IMR-90 (cell line): Measurements from ENCODE around the gene KRT27. TPM values are rescaled to one million over a fixed set of nuclear protein-coding genes. Genes with fewer than 3 reads are reported as not detected.

Experiments used
- ATAC-seq: fragments of 200-7000 bp; cut with Tn5 transposase; 2 replicates; pipeline ENCODE4 v1.9.1; 2020; ENCODE audit warnings: low read depth, mild to moderate bottlenecking, moderate library complexity
- BruUV-seq: library from RNA; stranded (reverse); fragments of 400-500 nt; replicated peaks from 2 replicates; lab custom pipeline; 2021; lab: Mats Ljungman, UMichigan
- CTCF ChIA-PET: fragments of 300-600 bp; formaldehyde crosslinking; extraction: SDS; loops from one replicate; lab custom pipeline; 2021; ENCODE audit warnings: antibody characterized with exemption; lab: Yijun Ruan, JAX
- POLR2A ChIA-PET: fragments of 300-600 bp; sonication (Branson Sonifier 250); formaldehyde crosslinking; loops from one replicate; lab custom pipeline; 2022; ENCODE audit warnings: antibody characterized with exemption; ENCODE audit not compliant: unreplicated experiment; lab: Charles Lee
- DNase-seq: peaks from one replicate; pipeline ENCODE4 v3.0.0; 2013
- H2AFZ ChIP-seq: replicated peaks from 2 replicates; pipeline ENCODE3; 2013; ENCODE audit warnings: low read length, mild to moderate bottlenecking; ENCODE audit not compliant: poor library complexity
- H2AK5ac ChIP-seq: 2 replicates; pipeline ENCODE4 v1.6.1; 2013; ENCODE audit warnings: low read depth, low read length, inconsistent platforms
- H2AK9ac ChIP-seq: replicated peaks from 2 replicates; pipeline ENCODE3; 2013; ENCODE audit warnings: mild to moderate bottlenecking, low read depth, low read length, moderate library complexity; ENCODE audit not compliant: poor library complexity
- H2BK120ac ChIP-seq: 2 replicates; pipeline ENCODE4 v1.6.1; 2013; ENCODE audit warnings: low read depth, low read length, inconsistent platforms
- H2BK15ac ChIP-seq: 3 replicates; pipeline ENCODE4 v1.6.1; 2013; ENCODE audit warnings: low read depth, low read length, inconsistent platforms
- H2BK20ac ChIP-seq: 2 replicates; pipeline ENCODE4 v1.6.1; 2013; ENCODE audit warnings: low read depth, mild to moderate bottlenecking, inconsistent platforms, low read length, moderate library complexity
- H2BK5ac ChIP-seq: 2 replicates; pipeline ENCODE4 v1.6.1; 2013; ENCODE audit warnings: mild to moderate bottlenecking, low read depth, low read length, inconsistent platforms; ENCODE audit not compliant: poor library complexity, severe bottlenecking
- H3K14ac ChIP-seq: replicated peaks from 2 replicates; pipeline ENCODE4 v1.6.1; 2013; ENCODE audit warnings: low read depth, low read length, inconsistent platforms
- H3K18ac ChIP-seq: 2 replicates; pipeline ENCODE4 v1.6.1; 2013; ENCODE audit warnings: low read depth, low read length, control low read depth
- H3K23ac ChIP-seq: 2 replicates; pipeline ENCODE4 v1.6.1; 2013; ENCODE audit warnings: low read depth, low read length, inconsistent platforms
- H3K27ac ChIP-seq: 2 replicates; pipeline ENCODE4 v1.5.1; 2013; ENCODE audit warnings: mild to moderate bottlenecking, control low read depth, low read length; ENCODE audit not compliant: insufficient read depth
- H3K27me3 ChIP-seq: 2 replicates; pipeline ENCODE4 v1.6.1; 2013; ENCODE audit warnings: low read length; ENCODE audit not compliant: control insufficient read depth, insufficient read depth
- H3K36me3 ChIP-seq: 2 replicates; pipeline ENCODE4 v1.6.1; 2013; ENCODE audit warnings: low read length, mixed read lengths; ENCODE audit not compliant: control insufficient read depth, insufficient read depth
- H3K4ac ChIP-seq: 2 replicates; pipeline ENCODE4 v1.6.1; 2013; ENCODE audit warnings: low read depth, low read length, inconsistent platforms
- H3K4me1 ChIP-seq: 2 replicates; pipeline ENCODE4 v1.6.1; 2013; ENCODE audit warnings: low read length, mixed read lengths; ENCODE audit not compliant: control insufficient read depth, insufficient read depth
- H3K4me2 ChIP-seq: 2 replicates; pipeline ENCODE4 v1.6.1; 2013; ENCODE audit warnings: low read depth, mild to moderate bottlenecking, control low read depth, low read length, moderate library complexity
- H3K4me3 ChIP-seq: 2 replicates; pipeline ENCODE4 v1.5.1; 2013; ENCODE audit warnings: low read depth, mild to moderate bottlenecking, control low read depth, low read length, moderate library complexity; ENCODE audit not compliant: insufficient read depth
- H3K56ac ChIP-seq: 2 replicates; pipeline ENCODE4 v1.6.1; 2013; ENCODE audit warnings: low read length, inconsistent platforms; ENCODE audit not compliant: insufficient read depth; ENCODE audit errors: extremely low read depth
- H3K79me1 ChIP-seq, 2 experiments: 2 replicates each; pipeline ENCODE4 v1.6.1; 2013; ENCODE audit warnings: low read length in 2 of 2, inconsistent platforms in 1 of 2, low read depth in 1 of 2
- H3K9ac ChIP-seq: 2 replicates; pipeline ENCODE4 v1.6.1; 2013; ENCODE audit warnings: low read depth, low read length, control low read depth
- H3K9me1 ChIP-seq: 2 replicates; pipeline ENCODE4 v1.6.1; 2013; ENCODE audit warnings: low read length, inconsistent platforms; ENCODE audit not compliant: insufficient read depth
- H3K9me3 ChIP-seq: 2 replicates; pipeline ENCODE4 v1.6.1; 2013; ENCODE audit warnings: low read length; ENCODE audit not compliant: control insufficient read depth, insufficient read depth
- H4K20me1 ChIP-seq: 2 replicates; pipeline ENCODE4 v1.6.1; 2013; ENCODE audit warnings: low read length, inconsistent platforms; ENCODE audit not compliant: insufficient read depth
- H4K5ac ChIP-seq: 2 replicates; pipeline ENCODE4 v1.6.1; 2013; ENCODE audit warnings: mild to moderate bottlenecking, low read depth, low read length, control low read depth
- H4K8ac ChIP-seq, 2 experiments: 2 replicates each; pipeline ENCODE4 v1.6.1; 2013; ENCODE audit warnings: low read depth in 2 of 2, low read length in 2 of 2, control low read depth in 1 of 2, inconsistent platforms in 1 of 2
- H4K91ac ChIP-seq: 2 replicates; pipeline ENCODE4 v1.6.1; 2013; ENCODE audit warnings: low read depth, low read length, inconsistent platforms; ENCODE audit not compliant: insufficient read depth
- BHLHE40 ChIP-seq: fragments of 150-350 bp; IDR thresholded peaks from 2 replicates; pipeline ENCODE4 v1.6.1; 2016; ENCODE audit warnings: mild to moderate bottlenecking, low read depth, low read length
- CEBPB ChIP-seq: IDR thresholded peaks from 2 replicates; pipeline ENCODE4 v1.6.1; 2012; ENCODE audit warnings: low read depth, low read length, improper control_type of control experiment
- CHD1 ChIP-seq: IDR thresholded peaks from 2 replicates; pipeline ENCODE4 v1.6.1; 2012; ENCODE audit warnings: low read depth, low read length, improper control_type of control experiment
- CTCF ChIP-seq: conservative IDR thresholded peaks from 2 replicates; pipeline ENCODE4 v1.5.1; 2012; ENCODE audit warnings: mild to moderate bottlenecking, low read depth, low read length, improper control_type of control experiment
- ELK1 ChIP-seq: fragments of 150-350 bp; IDR thresholded peaks from 2 replicates; pipeline ENCODE4 v1.6.1; 2016; ENCODE audit warnings: low read depth, mild to moderate bottlenecking, low read length, moderate library complexity, borderline replicate concordance
- FOS ChIP-seq: fragments of 150-350 bp; IDR thresholded peaks from 2 replicates; pipeline ENCODE4 v1.6.1; 2016; ENCODE audit warnings: low read depth, low read length
- MAFK ChIP-seq: IDR thresholded peaks from 2 replicates; pipeline ENCODE4 v1.6.1; 2012; ENCODE audit warnings: low read depth, low read length, improper control_type of control experiment
- MAZ ChIP-seq: IDR thresholded peaks from 2 replicates; pipeline ENCODE4 v1.6.1; 2012; ENCODE audit warnings: low read depth, mild to moderate bottlenecking, low read length, improper control_type of control experiment, moderate library complexity, borderline replicate concordance
- MXI1 ChIP-seq: IDR thresholded peaks from 2 replicates; pipeline ENCODE4 v1.6.1; 2012; ENCODE audit warnings: low read depth, mild to moderate bottlenecking, low read length, moderate library complexity, borderline replicate concordance
- NFE2L2 ChIP-seq: fragments of 150-350 bp; IDR thresholded peaks from 2 replicates; pipeline ENCODE4 v1.6.1; 2016; ENCODE audit warnings: low read depth, mild to moderate bottlenecking, low read length
- POLR2A ChIP-seq: IDR thresholded peaks from 2 replicates; pipeline ENCODE4 v1.6.1; 2012; ENCODE audit warnings: mild to moderate bottlenecking, low read depth, low read length
- RAD21 ChIP-seq: IDR thresholded peaks from 2 replicates; pipeline ENCODE4 v1.6.1; 2012; ENCODE audit warnings: low read length, improper control_type of control experiment
- RCOR1 ChIP-seq: IDR thresholded peaks from 2 replicates; pipeline ENCODE4 v1.6.1; 2012; ENCODE audit warnings: mild to moderate bottlenecking, low read length, improper control_type of control experiment; ENCODE audit not compliant: insufficient replicate concordance
- RFX5 ChIP-seq: IDR thresholded peaks from 2 replicates; pipeline ENCODE4 v1.8.0; 2012; ENCODE audit warnings: low read depth, mild to moderate bottlenecking, low read length, moderate library complexity
- SMC3 ChIP-seq: fragments of 150-350 bp; IDR thresholded peaks from 2 replicates; pipeline ENCODE4 v1.6.1; 2016; ENCODE audit warnings: low read depth, mild to moderate bottlenecking, antibody characterized with exemption, low read length, moderate library complexity
- USF2 ChIP-seq: fragments of 150-350 bp; IDR thresholded peaks from 2 replicates; pipeline ENCODE4 v1.6.1; 2017; ENCODE audit warnings: mild to moderate bottlenecking, antibody characterized with exemption, low read length, low read depth
- WGBS, 2 experiments: methylation state at CpG; one replicate each; pipeline versions ENCODE4 v1.1.5 to v1.1.7; 2013; ENCODE audit warnings: missing lambda C conversion rate in 2 of 2; ENCODE audit not compliant: insufficient read length in 1 of 2; ENCODE audit errors: extremely low coverage in 2 of 2; 5-methylcytosine and 5-hydroxymethylcytosine counted together
- dilution Hi-C: fragments of 300-500 bp; cut with HindIII; formaldehyde crosslinking; loops from one replicate; pipeline ENCODE4 v1.14.3; 2018; ENCODE audit warnings: low sequenced_read_pairs; ENCODE audit not compliant: unreplicated experiment
- in situ Hi-C: fragments of 300-500 bp; cut with MboI; formaldehyde crosslinking; loops from 3 replicates; pipeline ENCODE4 v1.14.3; 2019; ENCODE audit warnings: low sequenced_read_pairs, inconsistent platforms, mixed read lengths
- intact Hi-C: fragments of 100-400 bp; cut with micrococcal nuclease; formaldehyde crosslinking; loops from 2 replicates; pipeline ENCODE4 v1.10.0; 2022
- polyA plus RNA-seq, 3 experiments: library from polyadenylated mRNA; depleted of rRNA; stranded (reverse); fragments of >200 nt; gene quantifications; 2 replicates each; pipeline ENCODE4 v1.2.3, GENCODE V29; 2012; ENCODE audit warnings: low replicate concordance in 1 of 3
- total RNA-seq: library from RNA; depleted of rRNA; stranded (reverse); fragments of >200 nt; gene quantifications from 2 replicates; pipeline ENCODE4 v1.2.3, GENCODE V29; 2012

The KRT27 gene
- total and polyA plus RNA-seq, 2 of the 4 experiments (the other 2 are of a cell fraction): not detected

- Histone ChIP-seq H3K4me3 (no peak overlapping the region), H2AFZ (no peak overlapping the region), H3K9ac (no peak overlapping the region), H3K4ac (no peak overlapping the region), H2BK20ac (no peak overlapping the region), H3K14ac (no peak overlapping the region), H3K27me3 (peaks cover 53% of the 10 kb centered on the region), H3K9me3 (no peaks in the 10 kb centered on the region), H4K8ac (no peak overlapping the region), H3K4me2 (no peak overlapping the region), H3K56ac (no peak overlapping the region), H3K23ac (no peak overlapping the region), H3K27ac (no peak overlapping the region), H2BK5ac (no peak overlapping the region), H4K91ac (no peak overlapping the region), H2AK9ac (no peak overlapping the region), H2BK15ac (no peak overlapping the region), H3K18ac (no peak overlapping the region), H2BK120ac (no peak overlapping the region), H3K36me3 (no peaks in the 10 kb centered on the region), H4K5ac (no peak overlapping the region), H3K4me1 (no peaks in the 10 kb centered on the region), H4K20me1 (no peaks in the 10 kb centered on the region), H2AK5ac (no peak overlapping the region), H3K79me1 (no peaks in the 10 kb centered on the region), H3K9me1 (no peaks in the 10 kb centered on the region)
- DNase-seq (no peak), ATAC-seq (no peak)
- WGBS, 2 experiments: 75% methylated on average over 22 of the region's 27 CpGs; no CpG with 5 or more reads in 1 of the 2 experiments
- POLR2A ChIA-PET: no interaction called here
- TF ChIP-seq CHD1 (no peak), POLR2A (no peak), SMC3 (no peak), ELK1 (no peak), MAFK (no peak), CEBPB (no peak), MXI1 (no peak), NFE2L2 (no peak), BHLHE40 (no peak), FOS (no peak), RCOR1 (no peak), RFX5 (no peak), RAD21 (no peak), USF2 (no peak), CTCF (no peak), MAZ (no peak)
- dilution Hi-C loops (no loop called here), in situ Hi-C loops (loop anchor here (25.0 kb wide), 1 partner anchor 435 kb away; the partner anchor contains the start of gene GJD3), intact Hi-C loops (loop anchor here (10.0 kb wide), 1 partner anchor 432 kb away; the partner anchor contains the start of gene GJD3)
- BruUV-seq: no TSS peak
- CTCF ChIA-PET: no interaction called here
Observed at GRCh38 chr17:40796846-40797245, 14.5 kb upstream of the KRT27 start.
